PC-9 (cell line): ENCODE results near the gene DNAJC18. TPM values are rescaled to one million over a fixed set of nuclear protein-coding genes. Genes with fewer than 3 reads are reported as not detected.

ENCODE experiments used
- BruUV-seq: library from RNA; stranded (reverse); fragments of 400-500 nt; replicated peaks from 2 replicates; lab custom pipeline; 2021; lab: Mats Ljungman, UMichigan
- CTCF ChIA-PET: fragments of 300-600 bp; sonication (Branson Sonifier 250); formaldehyde crosslinking; loops from one replicate; lab custom pipeline; 2022; ENCODE audit warnings: antibody characterized with exemption; lab: Charles Lee
- POLR2A ChIA-PET: fragments of 300-600 bp; sonication (Branson Sonifier 250); formaldehyde crosslinking; loops from one replicate; lab custom pipeline; 2022; ENCODE audit warnings: antibody characterized with exemption; ENCODE audit not compliant: unreplicated experiment; lab: Charles Lee
- DNase-seq, 2 experiments: peaks; one replicate each; pipeline versions ENCODE4 v3.0.0 to v3.0.0-alpha.2; 2015 to 2022; ENCODE audit warnings: mixed read lengths in 1 of 2
- H2AFZ ChIP-seq: fragments of 200-600 bp; sonication (generic); 2 replicates; pipeline ENCODE4 v1.8.1; 2017; ENCODE audit warnings: antibody characterized with exemption
- H3F3A ChIP-seq: fragments of 200-600 bp; sonication (generic); 2 replicates; pipeline ENCODE4 v1.8.1; 2017; ENCODE audit warnings: antibody characterized with exemption, mild to moderate bottlenecking, low read depth; ENCODE audit not compliant: insufficient read depth
- H3K27ac ChIP-seq: fragments of 200-600 bp; sonication (generic); 2 replicates; pipeline ENCODE4 v1.6.1; 2016; ENCODE audit warnings: mixed run types
- H3K27me3 ChIP-seq: fragments of 200-600 bp; sonication (generic); 2 replicates; pipeline ENCODE4 v1.6.1; 2016; ENCODE audit warnings: low read depth, mixed run types; ENCODE audit not compliant: insufficient read depth
- H3K36me3 ChIP-seq: fragments of 200-600 bp; sonication (generic); 2 replicates; pipeline ENCODE4 v1.6.1; 2016; ENCODE audit warnings: low read depth, mixed run types
- H3K4me1 ChIP-seq: fragments of 200-600 bp; sonication (generic); replicated peaks from 2 replicates; pipeline ENCODE4 v1.6.1; 2016; ENCODE audit warnings: mixed run types; ENCODE audit not compliant: insufficient read depth
- H3K4me2 ChIP-seq: fragments of 200-600 bp; sonication (generic); 2 replicates; pipeline ENCODE4 v1.6.1; 2017; ENCODE audit warnings: mixed run types
- H3K4me3 ChIP-seq: fragments of 200-600 bp; sonication (generic); 2 replicates; pipeline ENCODE4 v1.6.1; 2016; ENCODE audit warnings: mixed run types
- H3K79me2 ChIP-seq: fragments of 200-600 bp; sonication (generic); 2 replicates; pipeline ENCODE4 v1.6.1; 2017; ENCODE audit warnings: low read depth, mixed run types
- H3K9me2 ChIP-seq: fragments of 200-600 bp; sonication (generic); 2 replicates; pipeline ENCODE4 v1.8.1; 2017; ENCODE audit warnings: mild to moderate bottlenecking; ENCODE audit not compliant: insufficient read depth
- H3K9me3 ChIP-seq: fragments of 200-600 bp; sonication (generic); 2 replicates; pipeline ENCODE4 v1.8.1; 2016; ENCODE audit warnings: low read depth; ENCODE audit not compliant: insufficient read depth
- H4K20me1 ChIP-seq: fragments of 200-600 bp; sonication (generic); 2 replicates; pipeline ENCODE4 v1.8.1; 2017; ENCODE audit not compliant: insufficient read depth
- CTCF ChIP-seq: fragments of 200-600 bp; sonication (generic); conservative IDR thresholded peaks from 2 replicates; pipeline ENCODE4 v1.6.1; 2017; ENCODE audit warnings: mixed run types, antibody characterized with exemption, mild to moderate bottlenecking, moderate library complexity
- EZH2 ChIP-seq: fragments of 200-600 bp; sonication (generic); IDR thresholded peaks from 2 replicates; pipeline ENCODE4 v1.8.0; 2017; ENCODE audit warnings: antibody characterized with exemption, low read depth
- intact Hi-C: fragments of 100-400 bp; cut with micrococcal nuclease; formaldehyde crosslinking; loops from one replicate; pipeline ENCODE4 v1.10.0; 2022; ENCODE audit not compliant: unreplicated experiment
- total RNA-seq: library from RNA; stranded (reverse); gene quantifications from 2 replicates; pipeline ENCODE4 v1.2.3, GENCODE V29; 2021

The DNAJC18 gene
- total RNA-seq, 1 experiment from 2014 or later, result 8.9 TPM

GRCh38 chr5:139404484-139404840, 34.9 kb downstream of the DNAJC18 start:
- H3K4me2 ChIP-seq, result peak overlapping the region; percentile 95
- intact Hi-C loops, result no loop called here
- ChIA-PET CTCF (no interaction called here), POLR2A (no interaction called here)
- no peaks in the 10 kb centered on the region for H4K20me1 ChIP-seq
- H3K36me3 ChIP-seq, result no peaks in the 10 kb centered on the region
- no peak for DNase-seq
- H3K9me2 ChIP-seq, result no peaks in the 10 kb centered on the region
- peak overlapping the region; percentile 78 for H3K27ac ChIP-seq
- H3F3A ChIP-seq, result peaks cover 8% of the 10 kb centered on the region; the same call in 1 of the 2 replicates
- H3K9me3 ChIP-seq, result no peaks in the 10 kb centered on the region
- no peak for TF ChIP-seq CTCF
- no peak for TF ChIP-seq EZH2
- H3K27me3 ChIP-seq, result no peaks in the 10 kb centered on the region
- peak overlapping the region; percentile 76 for H2AFZ ChIP-seq
- H3K79me2 ChIP-seq, result no peaks in the 10 kb centered on the region
- H3K4me3 ChIP-seq, result peak overlapping the region; percentile 67; the same call in 1 of the 2 replicates
- peaks cover 15% of the 10 kb centered on the region for H3K4me1 ChIP-seq
- BruUV-seq, result TSS peak; percentile 82

- DNase-seq, result peak; percentile 91 to 95
- Histone ChIP-seq H3K27me3 (no peaks in the 10 kb centered on the region), H3K4me3 (peak within 1 kb of the TSS; percentile 67), H3K4me2 (peak within 1 kb of the TSS; percentile 95), H3K27ac (peak within 1 kb of the TSS; percentile 78), H2AFZ (peak within 1 kb of the TSS; percentile 76), H3K9me3 (no peaks in the 10 kb centered on the region), H3F3A (peaks cover 8% of the 10 kb centered on the region; the same call in 1 of the 2 replicates), H3K4me1 (peaks cover 15% of the 10 kb centered on the region), H3K9me2 (no peaks in the 10 kb centered on the region), H4K20me1 (no peaks in the 10 kb centered on the region), H3K79me2 (no peaks in the 10 kb centered on the region), H3K36me3 (no peaks in the 10 kb centered on the region)
- no peak for TF ChIP-seq CTCF
- TF ChIP-seq EZH2, result no peak
- intact Hi-C loops, result no loop called here
- CTCF ChIA-PET, result no interaction called here
- POLR2A ChIA-PET, result interaction anchor here (0.6 kb wide), 2 partner anchors 358 to 1066 kb away, joined by 5 to 24 read pairs; no protein-coding TSS in a partner anchor
- BruUV-seq, result no TSS peak
These were observed 35.4 kb downstream of the DNAJC18 start, which contains the start of gene SPATA24 for GRCh38 chr5:139403787-139404483. TSS of gene SPATA24 (minus strand) at chr5:139404089. CDS start at chr5:139404060, 29 bp downstream.

GRCh38 chr5:139403418-139403786, 35.9 kb downstream of the DNAJC18 start:
- peak overlapping the region; percentile 78 for H3K27ac ChIP-seq
- H2AFZ ChIP-seq, result peak overlapping the region; percentile 76
- intact Hi-C loops, result no loop called here
- TF ChIP-seq CTCF (no peak), EZH2 (no peak)
- no peak for DNase-seq
- TSS peak; percentile 70 for BruUV-seq
- H3K9me3 ChIP-seq, result no peaks in the 10 kb centered on the region
- H3F3A ChIP-seq, result peaks cover 8% of the 10 kb centered on the region; the same call in 1 of the 2 replicates
- H3K27me3 ChIP-seq, result no peaks in the 10 kb centered on the region
- H3K9me2 ChIP-seq, result no peaks in the 10 kb centered on the region
- peaks cover 15% of the 10 kb centered on the region for H3K4me1 ChIP-seq
- H3K36me3 ChIP-seq, result no peaks in the 10 kb centered on the region
- H3K4me2 ChIP-seq, result peak overlapping the region; percentile 95
- H3K4me3 ChIP-seq, result peak overlapping the region; percentile 67
- ChIA-PET POLR2A (interaction anchor here (0.5 to 0.6 kb wide), 2 partner anchors 93 to 358 kb away, joined by 5 to 8 read pairs; no protein-coding TSS in a partner anchor), CTCF (interaction anchor here (0.5 to 0.6 kb wide), 3 partner anchors 347 to 1125 kb away, joined by 4 to 9 read pairs (median 7); no protein-coding TSS in a partner anchor)
- H3K79me2 ChIP-seq, result no peaks in the 10 kb centered on the region
- no peaks in the 10 kb centered on the region for H4K20me1 ChIP-seq
